PC-3 (cell line): ENCODE results near the gene CYP26C1. TPM values are rescaled to one million over a fixed set of nuclear protein-coding genes. Genes with fewer than 3 reads are reported as not detected.

Source experiments
- ATAC-seq: fragments of 200-7000 bp; cut with Tn5 transposase; 2 replicates; pipeline ENCODE4 v1.9.1; 2020; ENCODE audit warnings: mild to moderate bottlenecking, moderate library complexity
- BruUV-seq: library from RNA; stranded (reverse); fragments of 400-500 nt; replicated peaks from 2 replicates; lab custom pipeline; 2021; lab: Mats Ljungman, UMichigan
- CTCF ChIA-PET: fragments of 300-600 bp; sonication (Branson Sonifier 250); formaldehyde crosslinking; loops from one replicate; lab custom pipeline; 2022; ENCODE audit warnings: antibody characterized with exemption; lab: Charles Lee
- POLR2A ChIA-PET: fragments of 300-600 bp; sonication (Branson Sonifier 250); formaldehyde crosslinking; loops from one replicate; lab custom pipeline; 2022; ENCODE audit warnings: antibody characterized with exemption; ENCODE audit not compliant: unreplicated experiment; lab: Charles Lee
- DNase-seq: peaks from one replicate; pipeline ENCODE4 v3.0.0-alpha.2; 2015
- H2AFZ ChIP-seq: fragments of 300-600 bp; sonication (generic); 2 replicates; pipeline ENCODE4 v1.6.0; 2016; ENCODE audit warnings: antibody characterized with exemption, low read length
- H3F3A ChIP-seq: fragments of 300-600 bp; sonication (generic); one replicate; pipeline ENCODE4 v1.6.0; 2017; ENCODE audit warnings: antibody characterized with exemption, low read length, control low read depth, mild to moderate bottlenecking; ENCODE audit not compliant: unreplicated experiment
- H3K27ac ChIP-seq: fragments of 300-600 bp; sonication (generic); 2 replicates; pipeline ENCODE4 v1.5.1; 2016; ENCODE audit warnings: mild to moderate bottlenecking, low read length
- H3K27me3 ChIP-seq: fragments of 300-600 bp; sonication (generic); 2 replicates; pipeline ENCODE4 v1.6.1; 2016; ENCODE audit warnings: low read length, mixed read lengths
- H3K36me3 ChIP-seq: fragments of 300-600 bp; sonication (generic); 2 replicates; pipeline ENCODE4 v1.6.1; 2016; ENCODE audit warnings: low read depth, mixed run types, low read length, mixed read lengths
- H3K4me1 ChIP-seq: fragments of 300-600 bp; sonication (generic); 2 replicates; pipeline ENCODE4 v1.5.1; 2016; ENCODE audit warnings: low read length; ENCODE audit not compliant: insufficient read depth
- H3K4me2 ChIP-seq: fragments of 300-600 bp; sonication (generic); 2 replicates; pipeline ENCODE4 v1.6.0; 2016; ENCODE audit warnings: low read length
- H3K4me3 ChIP-seq: fragments of 300-600 bp; sonication (generic); 2 replicates; pipeline ENCODE4 v1.5.1; 2016; ENCODE audit warnings: mild to moderate bottlenecking, low read length, mixed read lengths
- H3K79me2 ChIP-seq: fragments of 300-600 bp; sonication (generic); 2 replicates; pipeline ENCODE4 v1.6.1; 2017; ENCODE audit warnings: low read length, mixed read lengths
- H3K9ac ChIP-seq: fragments of 300-600 bp; sonication (generic); 2 replicates; pipeline ENCODE4 v1.6.0; 2016; ENCODE audit warnings: mild to moderate bottlenecking, low read length
- H3K9me2 ChIP-seq: fragments of 300-600 bp; sonication (generic); replicated peaks from 2 replicates; pipeline ENCODE4 v1.6.1; 2016; ENCODE audit warnings: mixed run types, low read length, mixed read lengths
- H3K9me3 ChIP-seq: fragments of 300-600 bp; sonication (generic); 2 replicates; pipeline ENCODE4 v1.6.1; 2016; ENCODE audit warnings: low read length, mixed read lengths
- H4K20me1 ChIP-seq: fragments of 300-600 bp; sonication (generic); 2 replicates; pipeline ENCODE4 v1.6.1; 2016; ENCODE audit warnings: low read length, mixed read lengths
- CTCF ChIP-seq: fragments of 300-600 bp; sonication (generic); conservative IDR thresholded peaks from 2 replicates; pipeline ENCODE4 v1.5.1; 2017; ENCODE audit warnings: antibody characterized with exemption, low read depth, mild to moderate bottlenecking, low read length
- EZH2 ChIP-seq: fragments of 300-600 bp; sonication (generic); IDR thresholded peaks from one replicate; pipeline ENCODE4 v1.6.1; 2017; ENCODE audit warnings: antibody characterized with exemption, mild to moderate bottlenecking, low read length; ENCODE audit not compliant: unreplicated experiment
- EZH2phosphoT487 ChIP-seq: fragments of 300-600 bp; sonication (generic); IDR thresholded peaks from 2 replicates; pipeline ENCODE4 v1.6.1; 2018; ENCODE audit warnings: mild to moderate bottlenecking, antibody characterized with exemption, low read length, borderline replicate concordance
- intact Hi-C: fragments of 100-400 bp; cut with micrococcal nuclease; formaldehyde crosslinking; loops from 2 replicates; pipeline ENCODE4 v1.9.0; 2023
- total RNA-seq: library from RNA; depleted of rRNA; stranded (reverse); fragments of >200 nt; gene quantifications from 2 replicates; pipeline ENCODE4 v1.2.3, GENCODE V29; 2014

The CYP26C1 gene
- total RNA-seq, 1 experiment from 2014 or later = not detected

GRCh38 chr10:93028883-93029282 is 31.7 kb upstream of the CYP26C1 start:
- H3K27me3 ChIP-seq = no peaks in the 10 kb centered on the region
- ATAC-seq (peak; percentile 85), DNase-seq (peak; percentile 65)
- H3K4me2 ChIP-seq = 0 out of 2 replicates have a peak overlapping the region, but pooled peaks have one; percentile 40
- peaks cover 32% of the 10 kb centered on the region for H3K4me1 ChIP-seq
- intact Hi-C loops = no loop called here
- TF ChIP-seq CTCF = no peak
- no peak for TF ChIP-seq EZH2
- TF ChIP-seq EZH2phosphoT487 = no peak
- no peaks in the 10 kb centered on the region for H3K9me3 ChIP-seq
- H3K9me2 ChIP-seq = no peaks in the 10 kb centered on the region
- H3K79me2 ChIP-seq = no peaks in the 10 kb centered on the region
- POLR2A ChIA-PET = no interaction called here
- no peak overlapping the region for H3K4me3 ChIP-seq
- no peak overlapping the region for H3K27ac ChIP-seq
- H3F3A ChIP-seq = no peaks in the 10 kb centered on the region
- BruUV-seq = no TSS peak
- CTCF ChIA-PET = no interaction called here
- H3K9ac ChIP-seq = no peak overlapping the region
- no peaks in the 10 kb centered on the region for H3K36me3 ChIP-seq
- no peak overlapping the region for H2AFZ ChIP-seq
- H4K20me1 ChIP-seq = no peaks in the 10 kb centered on the region

GRCh38 chr10:93030409-93030808 is 30.2 kb upstream of the CYP26C1 start:
- peak; percentile 55; the same call in 1 of the 2 replicates for ATAC-seq
- peak; percentile 58 for DNase-seq

More at GRCh38 chr10:93030409-93030808, 30.2 kb upstream of the CYP26C1 start:
- intact Hi-C loops = no loop called here
- H3K36me3 ChIP-seq = no peaks in the 10 kb centered on the region
- no peaks in the 10 kb centered on the region for H3K9me2 ChIP-seq
- H3K79me2 ChIP-seq = no peaks in the 10 kb centered on the region
- no peak overlapping the region for H3K9ac ChIP-seq
- H4K20me1 ChIP-seq = no peaks in the 10 kb centered on the region
- ChIA-PET CTCF (no interaction called here), POLR2A (no interaction called here)
- no peak overlapping the region for H2AFZ ChIP-seq
- H3K4me3 ChIP-seq = no peak overlapping the region
- peaks cover 32% of the 10 kb centered on the region for H3K4me1 ChIP-seq
- no peaks in the 10 kb centered on the region for H3K27me3 ChIP-seq
- H3K9me3 ChIP-seq = no peaks in the 10 kb centered on the region
- H3F3A ChIP-seq = no peaks in the 10 kb centered on the region
- TF ChIP-seq EZH2phosphoT487 (no peak), EZH2 (no peak), CTCF (no peak)
- no peak overlapping the region for H3K4me2 ChIP-seq
- no TSS peak for BruUV-seq
- H3K27ac ChIP-seq = no peak overlapping the region
